ENCODE results near the gene WIPF3. TPM values are rescaled to one million over a fixed set of nuclear protein-coding genes. Genes with fewer than 3 reads are reported as not detected.

WIPF3 gene
- total and polyA plus RNA-seq, 2 of the 4 experiments (the other 2 are of a cell fraction) = not detected

DNA sequence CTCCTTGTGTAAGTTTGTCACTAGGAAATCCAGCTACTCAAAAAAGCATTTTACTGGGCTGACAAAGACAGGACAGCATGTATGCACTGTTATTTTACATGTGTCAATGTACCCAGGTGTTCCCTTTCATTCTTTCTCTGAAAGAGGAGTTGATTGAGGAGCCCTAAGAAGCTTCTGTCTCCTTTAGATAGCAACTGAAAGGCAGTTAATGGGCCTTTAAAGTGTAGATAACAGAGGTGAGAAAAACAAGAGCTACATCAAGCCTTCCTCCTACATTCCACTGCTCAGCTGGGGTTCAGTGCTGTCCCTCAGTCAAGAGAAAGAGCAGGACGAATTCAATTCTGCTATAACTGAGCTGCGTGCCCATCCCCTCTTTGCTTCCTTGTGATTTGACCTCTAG is 12.8 kb upstream of the WIPF3 start:
- no peaks in the 10 kb centered on the region for H3K36me3 ChIP-seq (ENCODE audit: control insufficient read depth, insufficient read depth, low read length)

More for the DNA sequence above, 12.8 kb upstream of the WIPF3 start:
- no peak for DNase-seq
- no peak overlapping the region for H3K4me2 ChIP-seq (ENCODE audit: low read depth, low read length)
- H3K56ac ChIP-seq (ENCODE audit: extremely low read depth, insufficient read depth, low read length) = no peak overlapping the region
- H3K18ac ChIP-seq (ENCODE audit: low read depth, low read length) = no peak overlapping the region
- H3K4me1 ChIP-seq (ENCODE audit: control insufficient read depth, insufficient read depth, low read length) = no peaks in the 10 kb centered on the region
- H3K9me1 ChIP-seq (ENCODE audit: insufficient read depth, low read length) = no peaks in the 10 kb centered on the region
- dilution Hi-C loops (cut with HindIII; ENCODE audit: low sequenced_read_pairs, unreplicated experiment) = no loop called here
- ChIA-PET POLR2A (ENCODE audit: unreplicated experiment) (interaction anchor here (0.6 kb wide), 1 partner anchor 139 kb away, joined by 3 read pairs; no protein-coding TSS in a partner anchor), CTCF (no interaction called here)
- H2BK5ac ChIP-seq (ENCODE audit: low read depth, low read length, poor library complexity, severe bottlenecking) = no peak overlapping the region
- H2BK15ac ChIP-seq (ENCODE audit: low read depth, low read length) = no peak overlapping the region
- no TSS peak for BruUV-seq (replicated peaks)
- no peak overlapping the region for H2BK20ac ChIP-seq (ENCODE audit: low read depth, low read length)
- H3K4me3 ChIP-seq (ENCODE audit: insufficient read depth, low read depth, low read length) = no peak overlapping the region
- no peak overlapping the region for H4K8ac ChIP-seq (ENCODE audit: low read depth in 2 of 2, low read length in 2 of 2)
- no peak overlapping the region for H3K9ac ChIP-seq (ENCODE audit: low read depth, low read length)
- no peak overlapping the region for H2BK120ac ChIP-seq (ENCODE audit: low read depth, low read length)
- no peak overlapping the region for H4K91ac ChIP-seq (ENCODE audit: insufficient read depth, low read depth, low read length)
- no peak for ATAC-seq (ENCODE audit: low read depth)
- no peaks in the 10 kb centered on the region for H3K79me1 ChIP-seq (ENCODE audit: low read depth in 1 of 2, low read length in 2 of 2)
- no peak for TF ChIP-seq USF2 (IDR thresholded peaks at IDR 0.05; ENCODE audit: low read depth, low read length)
- TF ChIP-seq BHLHE40 (IDR thresholded peaks at IDR 0.05; ENCODE audit: low read depth, low read length) = no peak
- TF ChIP-seq RCOR1 (IDR thresholded peaks at IDR 0.05; ENCODE audit: insufficient replicate concordance, low read length) = no peak
- no peak for TF ChIP-seq MAFK (IDR thresholded peaks at IDR 0.05; ENCODE audit: low read depth, low read length)
- no peak overlapping the region for H3K4ac ChIP-seq (ENCODE audit: low read depth, low read length)
- H3K14ac ChIP-seq (replicated peaks; ENCODE audit: low read depth, low read length) = no peak overlapping the region
- no peak overlapping the region for H2AK5ac ChIP-seq (ENCODE audit: low read depth, low read length)
- H2AK9ac ChIP-seq (replicated peaks; ENCODE audit: low read depth, low read length, poor library complexity) = no peak overlapping the region
- no peaks in the 10 kb centered on the region for H4K20me1 ChIP-seq (ENCODE audit: insufficient read depth, low read length)
- WGBS, 2 experiments (ENCODE audit: extremely low coverage in 2 of 2, insufficient read length in 1 of 2) = no CpG with 5 or more reads among the region's 2 CpGs
- no peak overlapping the region for H4K5ac ChIP-seq (ENCODE audit: low read depth, low read length)
- H3K9me3 ChIP-seq (ENCODE audit: control insufficient read depth, insufficient read depth, low read length) = no peaks in the 10 kb centered on the region
- H3K23ac ChIP-seq (ENCODE audit: low read depth, low read length) = no peak overlapping the region
- intact Hi-C loops (cut with micrococcal nuclease) = no loop called here
- peaks cover 2% of the 10 kb centered on the region; the same call in 1 of the 2 replicates for H3K27me3 ChIP-seq (ENCODE audit: control insufficient read depth, insufficient read depth, low read length)
- no peak overlapping the region for H2AFZ ChIP-seq (replicated peaks; ENCODE audit: low read length, poor library complexity)
- in situ Hi-C loops (cut with MboI; ENCODE audit: low sequenced_read_pairs) = no loop called here
- no peak overlapping the region for H3K27ac ChIP-seq (ENCODE audit: insufficient read depth, low read length)

Data from IMR-90 (cell line).